Jurkat, Clone E6-1 (cell line): ENCODE measurements around the gene SRGAP1.
"Not testable (repeated sequence)": the region's sequence is repeated elsewhere in the genome, so short reads cannot be mapped to it uniquely, and the experiment has no call there.

ENCODE experiments used
- DNase-seq: peaks from one replicate; pipeline ENCODE4 v3.0.0-alpha.2; 2011; ENCODE audit warnings: low read depth, low spot score
- H3K4me3 ChIP-seq: 2 replicates; pipeline ENCODE4 v1.5.1; 2011; ENCODE audit warnings: mild to moderate bottlenecking, low read length, control low read depth, moderate library complexity

The SRGAP1 gene

GRCh38 chr12:64193931-64194330 is 349.4 kb downstream of the SRGAP1 start:
- H3K4me3 ChIP-seq: no peak overlapping the region
- no peak for DNase-seq

GRCh38 chr12:64194333-64195149 is 350.0 kb downstream of the SRGAP1 start:
- H3K4me3 ChIP-seq: no peak overlapping the region
- no peak for DNase-seq

- not testable (repeated sequence) for H3K4me3 ChIP-seq, DNase-seq
Measured at GRCh38 chr12:64195841-64196240, 351.3 kb downstream of the SRGAP1 start.

GRCh38 chr12:64203036-64203435 is 358.5 kb downstream of the SRGAP1 start:
- no peak for DNase-seq
- no peak overlapping the region for H3K4me3 ChIP-seq

GRCh38 chr12:64203775-64204174 is 359.3 kb downstream of the SRGAP1 start:
- no peak overlapping the region for H3K4me3 ChIP-seq
- no peak for DNase-seq

GRCh38 chr12:64205542-64205941 is 361.0 kb downstream of the SRGAP1 start:
- DNase-seq: no peak
- no peak overlapping the region for H3K4me3 ChIP-seq

GRCh38 chr12:64207453-64207852 is 363.0 kb downstream of the SRGAP1 start:
- H3K4me3 ChIP-seq: no peak overlapping the region
- DNase-seq: no peak
